Measurements from ENCODE around the gene VPS45.
A peak's percentile ranks its signal among the peaks of the same experiment; 100 is the strongest.
"Not testable (repeated sequence)": the region's sequence is repeated elsewhere in the genome, so short reads cannot be mapped to it uniquely, and the experiment has no call there.

VPS45 gene

GRCh38 chr1:150067184-150068108, at the start of gene VPS45:
Gene VPS45, plus strand, starts transcription at chr1:150067776. Its CDS starts 82 bp downstream, at chr1:150067858.
- peak; percentile 99 for ATAC-seq
- Mint-ChIP-seq H3K27ac (peak within 1 kb of the TSS; percentile 97), H3K9me3 (no peaks in the 10 kb centered on the region), H3K4me1 (peaks cover 24% of the 10 kb centered on the region), H3K4me3 (peak within 1 kb of the TSS; percentile 93), H3K36me3 (peaks cover 19% of the 10 kb centered on the region), H3K27me3 (no peaks in the 10 kb centered on the region)

GRCh38 chr1:150018165-150018564, 49.4 kb upstream of the VPS45 start:
- peaks cover 11% of the 10 kb centered on the region for H3K4me1 Mint-ChIP-seq
- no peak for ATAC-seq
- H3K27ac Mint-ChIP-seq: no peak overlapping the region
- H3K9me3 Mint-ChIP-seq: no peaks in the 10 kb centered on the region
- no peak overlapping the region for H3K4me3 Mint-ChIP-seq
- H3K27me3 Mint-ChIP-seq: peaks cover 8% of the 10 kb centered on the region
- no peaks in the 10 kb centered on the region for H3K36me3 Mint-ChIP-seq

- no peak for ATAC-seq
- Mint-ChIP-seq H3K27ac (no peak overlapping the region), H3K9me3 (no peaks in the 10 kb centered on the region), H3K36me3 (no peaks in the 10 kb centered on the region), H3K4me3 (no peak overlapping the region), H3K27me3 (peaks cover 8% of the 10 kb centered on the region), H3K4me1 (peaks cover 11% of the 10 kb centered on the region)
Observed at GRCh38 chr1:150020711-150021110, 46.9 kb upstream of the VPS45 start.

GRCh38 chr1:150021191-150021694, 46.3 kb upstream of the VPS45 start:
- Mint-ChIP-seq H3K4me1 (peaks cover 11% of the 10 kb centered on the region), H3K36me3 (no peaks in the 10 kb centered on the region), H3K9me3 (no peaks in the 10 kb centered on the region), H3K27me3 (peaks cover 8% of the 10 kb centered on the region), H3K4me3 (no peak overlapping the region), H3K27ac (no peak overlapping the region)
- no peak for ATAC-seq

- Mint-ChIP-seq H3K4me3 (no peak overlapping the region), H3K27ac (no peak overlapping the region), H3K27me3 (peaks cover 8% of the 10 kb centered on the region), H3K36me3 (no peaks in the 10 kb centered on the region), H3K4me1 (peaks cover 11% of the 10 kb centered on the region), H3K9me3 (no peaks in the 10 kb centered on the region)
- no peak for ATAC-seq
Observed at GRCh38 chr1:150022357-150022756, 45.2 kb upstream of the VPS45 start.

- H3K9me3 Mint-ChIP-seq: no peaks in the 10 kb centered on the region
- H3K4me3 Mint-ChIP-seq: no peak overlapping the region
- no peaks in the 10 kb centered on the region for H3K36me3 Mint-ChIP-seq
- no peaks in the 10 kb centered on the region for H3K4me1 Mint-ChIP-seq
- peaks cover 4% of the 10 kb centered on the region for H3K27me3 Mint-ChIP-seq
- no peak for ATAC-seq
- no peak overlapping the region for H3K27ac Mint-ChIP-seq
Observed at GRCh38 chr1:150024156-150024555, 43.4 kb upstream of the VPS45 start.

GRCh38 chr1:150028322-150028721, 39.3 kb upstream of the VPS45 start:
- no peak for ATAC-seq
- no peaks in the 10 kb centered on the region for H3K4me1 Mint-ChIP-seq
- no peak overlapping the region for H3K27ac Mint-ChIP-seq
- no peaks in the 10 kb centered on the region for H3K9me3 Mint-ChIP-seq
- H3K4me3 Mint-ChIP-seq: no peak overlapping the region
- H3K27me3 Mint-ChIP-seq: no peaks in the 10 kb centered on the region
- no peaks in the 10 kb centered on the region for H3K36me3 Mint-ChIP-seq

GRCh38 chr1:150034336-150034735, 33.2 kb upstream of the VPS45 start:
- H3K36me3 Mint-ChIP-seq: no peaks in the 10 kb centered on the region
- H3K9me3 Mint-ChIP-seq: no peaks in the 10 kb centered on the region
- no peaks in the 10 kb centered on the region for H3K27me3 Mint-ChIP-seq
- H3K4me1 Mint-ChIP-seq: no peaks in the 10 kb centered on the region
- no peak overlapping the region for H3K27ac Mint-ChIP-seq
- no peak overlapping the region for H3K4me3 Mint-ChIP-seq
- no peak for ATAC-seq

- no peak for ATAC-seq
- H3K36me3 Mint-ChIP-seq: peaks cover 7% of the 10 kb centered on the region
- H3K4me3 Mint-ChIP-seq: no peak overlapping the region
- H3K27ac Mint-ChIP-seq: no peak overlapping the region
- peaks cover 15% of the 10 kb centered on the region for H3K4me1 Mint-ChIP-seq
- H3K27me3 Mint-ChIP-seq: peaks cover 9% of the 10 kb centered on the region
- H3K9me3 Mint-ChIP-seq: no peaks in the 10 kb centered on the region
Observed at GRCh38 chr1:150049926-150050325, 17.6 kb upstream of the VPS45 start.

GRCh38 chr1:150051089-150051373, 16.5 kb upstream of the VPS45 start:
- peaks cover 15% of the 10 kb centered on the region for H3K4me1 Mint-ChIP-seq
- no peak overlapping the region for H3K27ac Mint-ChIP-seq
- H3K27me3 Mint-ChIP-seq: peaks cover 9% of the 10 kb centered on the region
- H3K9me3 Mint-ChIP-seq: no peaks in the 10 kb centered on the region
- no peak overlapping the region for H3K4me3 Mint-ChIP-seq
- ATAC-seq: no peak
- peaks cover 7% of the 10 kb centered on the region for H3K36me3 Mint-ChIP-seq

- not testable (repeated sequence) for H3K36me3 Mint-ChIP-seq, H3K27me3 Mint-ChIP-seq, ATAC-seq, H3K4me3 Mint-ChIP-seq, H3K9me3 Mint-ChIP-seq, H3K27ac Mint-ChIP-seq
- H3K4me1 Mint-ChIP-seq: peaks cover 15% of the 10 kb centered on the region
Observed at GRCh38 chr1:150051905-150052412, 15.6 kb upstream of the VPS45 start.

- Mint-ChIP-seq H3K4me3 (no peak overlapping the region), H3K27me3 (no peaks in the 10 kb centered on the region), H3K9me3 (no peaks in the 10 kb centered on the region), H3K27ac (no peak overlapping the region), H3K4me1 (peaks cover 15% of the 10 kb centered on the region), H3K36me3 (no peaks in the 10 kb centered on the region)
- ATAC-seq: no peak
Observed at GRCh38 chr1:150053926-150054325, 13.7 kb upstream of the VPS45 start.

GRCh38 chr1:150055507-150055906, 12.1 kb upstream of the VPS45 start:
- not testable (repeated sequence) for H3K36me3 Mint-ChIP-seq, H3K9me3 Mint-ChIP-seq

GRCh38 chr1:150056407-150056806, 11.2 kb upstream of the VPS45 start:
- Mint-ChIP-seq H3K4me3 (no peak overlapping the region), H3K36me3 (no peaks in the 10 kb centered on the region), H3K4me1 (peaks cover 9% of the 10 kb centered on the region), H3K9me3 (no peaks in the 10 kb centered on the region), H3K27ac (no peak overlapping the region), H3K27me3 (no peaks in the 10 kb centered on the region)
- no peak for ATAC-seq

More at GRCh38 chr1:150055507-150055906, 12.1 kb upstream of the VPS45 start:
- H3K4me1 Mint-ChIP-seq: peaks cover 13% of the 10 kb centered on the region
- not testable (repeated sequence) for H3K27ac Mint-ChIP-seq, H3K27me3 Mint-ChIP-seq, H3K4me3 Mint-ChIP-seq, ATAC-seq

- no peak overlapping the region for H3K4me3 Mint-ChIP-seq
- no peak overlapping the region for H3K27ac Mint-ChIP-seq
- no peaks in the 10 kb centered on the region for H3K4me1 Mint-ChIP-seq
- no peak for ATAC-seq
- H3K27me3 Mint-ChIP-seq: no peaks in the 10 kb centered on the region
- H3K9me3 Mint-ChIP-seq: no peaks in the 10 kb centered on the region
- H3K36me3 Mint-ChIP-seq: peaks cover 5% of the 10 kb centered on the region
Observed at GRCh38 chr1:150060260-150060659, 7.3 kb upstream of the VPS45 start.

GRCh38 chr1:150061632-150062101, 5.9 kb upstream of the VPS45 start:
- H3K4me3 Mint-ChIP-seq: no peak overlapping the region
- no peaks in the 10 kb centered on the region for H3K27me3 Mint-ChIP-seq
- no peak overlapping the region for H3K27ac Mint-ChIP-seq
- no peaks in the 10 kb centered on the region for H3K9me3 Mint-ChIP-seq
- no peak for ATAC-seq
- peaks cover 5% of the 10 kb centered on the region for H3K36me3 Mint-ChIP-seq
- H3K4me1 Mint-ChIP-seq: no peaks in the 10 kb centered on the region

All from stimulated activated memory B cell treated with anti-CD40 and anti-IgM and Interleukin-4, amounts not matched to agents 10 μg/mL and 1 μg/mL and 100 μg/mL, for 72 hours (primary cell).